H9 (cell line): ENCODE data around the gene BIVM. TPM values are rescaled to one million over a fixed set of nuclear protein-coding genes. Genes with fewer than 3 reads are reported as not detected.

Experiments
- DNase-seq: peaks from one replicate; pipeline ENCODE4 v3.0.0-alpha.2; 2017
- H2AFZ ChIP-seq: one replicate; pipeline ENCODE4 v1.6.1; 2013; ENCODE audit warnings: mild to moderate bottlenecking, low read length, control low read depth, moderate library complexity
- H2AK5ac ChIP-seq: 2 replicates; pipeline ENCODE4 v1.6.1; 2013; ENCODE audit warnings: low read length, control low read depth, mixed read lengths; ENCODE audit not compliant: insufficient read length
- H2BK120ac ChIP-seq: one replicate; pipeline ENCODE4 v1.6.1; 2013; ENCODE audit warnings: low read depth, mild to moderate bottlenecking, low read length, control low read depth, inconsistent platforms; ENCODE audit not compliant: poor library complexity, severe bottlenecking
- H2BK12ac ChIP-seq: 2 replicates; pipeline ENCODE4 v1.6.1; 2013; ENCODE audit warnings: low read length, control low read depth, mixed read lengths, low read depth; ENCODE audit not compliant: insufficient read length
- H2BK15ac ChIP-seq: 2 replicates; pipeline ENCODE4 v1.6.1; 2013; ENCODE audit warnings: low read depth, low read length, control low read depth
- H2BK20ac ChIP-seq: one replicate; pipeline ENCODE4 v1.6.1; 2013; ENCODE audit warnings: low read depth, mild to moderate bottlenecking, low read length, control low read depth, inconsistent platforms; ENCODE audit not compliant: poor library complexity, severe bottlenecking
- H2BK5ac ChIP-seq: 2 replicates; pipeline ENCODE4 v1.6.1; 2013; ENCODE audit warnings: low read length, control low read depth, mixed read lengths; ENCODE audit not compliant: insufficient read length
- H3K14ac ChIP-seq: 2 replicates; pipeline ENCODE4 v1.6.1; 2013; ENCODE audit warnings: low read length, control low read depth; ENCODE audit not compliant: insufficient read depth
- H3K18ac ChIP-seq: 2 replicates; pipeline ENCODE4 v1.6.1; 2013; ENCODE audit warnings: low read depth, mild to moderate bottlenecking, mixed read lengths, low read length, control low read depth; ENCODE audit not compliant: insufficient read length
- H3K23ac ChIP-seq: 2 replicates; pipeline ENCODE4 v1.6.1; 2013; ENCODE audit warnings: low read length, control low read depth, mixed read lengths, low read depth; ENCODE audit not compliant: insufficient read length
- H3K23me2 ChIP-seq: 2 replicates; pipeline ENCODE4 v1.6.1; 2013; ENCODE audit warnings: low read depth, mild to moderate bottlenecking, mixed read lengths, low read length, control low read depth; ENCODE audit not compliant: insufficient read length, poor library complexity, severe bottlenecking
- H3K27ac ChIP-seq: 2 replicates; pipeline ENCODE4 v1.5.1; 2013; ENCODE audit warnings: low read length, control low read depth, mixed read lengths, low read depth; ENCODE audit not compliant: insufficient read length
- H3K27me3 ChIP-seq: 2 replicates; pipeline ENCODE4 v1.6.1; 2013; ENCODE audit warnings: low read length, control low read depth, inconsistent platforms; ENCODE audit not compliant: insufficient read depth
- H3K4ac ChIP-seq: 2 replicates; pipeline ENCODE4 v1.6.1; 2013; ENCODE audit warnings: low read depth, mild to moderate bottlenecking, control low read depth, inconsistent platforms, low read length, moderate library complexity
- H3K4me1 ChIP-seq: 2 replicates; pipeline ENCODE4 v1.6.1; 2013; ENCODE audit warnings: low read length, control low read depth, inconsistent platforms; ENCODE audit not compliant: insufficient read depth
- H3K4me2 ChIP-seq: 2 replicates; pipeline ENCODE4 v1.6.1; 2013; ENCODE audit warnings: low read length, control low read depth, mixed read lengths; ENCODE audit not compliant: insufficient read length, insufficient read depth
- H3K56ac ChIP-seq: 2 replicates; pipeline ENCODE4 v1.6.1; 2013; ENCODE audit warnings: low read depth, mild to moderate bottlenecking, mixed read lengths, low read length, control low read depth; ENCODE audit not compliant: insufficient read length
- H3K79me1 ChIP-seq: 2 replicates; pipeline ENCODE4 v1.6.1; 2013; ENCODE audit warnings: low read depth, mild to moderate bottlenecking, moderate library complexity, low read length, control low read depth, inconsistent platforms; ENCODE audit not compliant: insufficient read depth, poor library complexity, severe bottlenecking
- H3K79me2 ChIP-seq: 2 replicates; pipeline ENCODE4 v1.6.1; 2013; ENCODE audit warnings: low read length, control low read depth, inconsistent platforms; ENCODE audit not compliant: insufficient read depth
- H3K9ac ChIP-seq: 2 replicates; pipeline ENCODE4 v1.6.1; 2013; ENCODE audit warnings: low read length, control low read depth, mixed read lengths; ENCODE audit not compliant: insufficient read length; ENCODE audit errors: extremely low read depth
- H3K9me3 ChIP-seq: one replicate; pipeline ENCODE4 v1.6.1; 2013; ENCODE audit warnings: low read depth, low read length, inconsistent platforms; ENCODE audit not compliant: control insufficient read depth
- H3T11ph ChIP-seq: one replicate; pipeline ENCODE4 v1.6.1; 2013; ENCODE audit warnings: mild to moderate bottlenecking, low read length, control low read depth, inconsistent platforms
- H4K20me1 ChIP-seq: one replicate; pipeline ENCODE4 v1.6.1; 2013; ENCODE audit not compliant: control insufficient read depth, insufficient read length, insufficient read depth
- H4K5ac ChIP-seq: 2 replicates; pipeline ENCODE4 v1.6.1; 2013; ENCODE audit warnings: low read depth, mild to moderate bottlenecking, mixed read lengths, low read length, control low read depth; ENCODE audit not compliant: insufficient read length
- H4K8ac ChIP-seq: replicated peaks from 2 replicates; pipeline ENCODE4 v1.6.1; 2013; ENCODE audit warnings: low read length, control low read depth, mixed read lengths, low read depth; ENCODE audit not compliant: insufficient read length
- H4K91ac ChIP-seq: 2 replicates; pipeline ENCODE4 v1.6.1; 2013; ENCODE audit warnings: low read depth, mild to moderate bottlenecking, moderate library complexity, mixed read lengths, low read length, control low read depth; ENCODE audit not compliant: insufficient read length
- H3K27ac Mint-ChIP-seq, 3 experiments: 2 replicates in 2 of 3; 3 replicates in 1 of 3; pipeline ENCODE4 v1.8.0; 2020 to 2021; ENCODE audit warnings: mixed read lengths in 3 of 3, mild to moderate bottlenecking in 1 of 3, moderate library complexity in 1 of 3
- H3K27me3 Mint-ChIP-seq: 2 replicates; pipeline ENCODE4 v1.8.0; 2021; ENCODE audit warnings: low read depth, mild to moderate bottlenecking, moderate library complexity, mixed read lengths
- H3K36me3 Mint-ChIP-seq, 3 experiments: 2 replicates in 2 of 3; 3 replicates in 1 of 3; pipeline ENCODE4 v1.8.0; 2020 to 2021; ENCODE audit warnings: low read depth in 3 of 3, mixed read lengths in 3 of 3; ENCODE audit not compliant: insufficient read depth in 1 of 3
- H3K4me1 Mint-ChIP-seq, 2 experiments: 2 replicates each; pipeline ENCODE4 v1.8.0; 2020; ENCODE audit warnings: mixed read lengths in 2 of 2
- H3K4me3 Mint-ChIP-seq, 2 experiments: 2 replicates in 1 of 2; 3 replicates in 1 of 2; pipeline ENCODE4 v1.8.0; 2020 to 2021; ENCODE audit warnings: mild to moderate bottlenecking in 2 of 2, mixed read lengths in 2 of 2, moderate library complexity in 1 of 2
- H3K9me3 Mint-ChIP-seq, 2 experiments: 2 replicates in 1 of 2; 3 replicates in 1 of 2; pipeline ENCODE4 v1.8.0; 2020; ENCODE audit warnings: mild to moderate bottlenecking in 2 of 2, mixed read lengths in 2 of 2, moderate library complexity in 1 of 2
- CTCF ChIP-seq: fragments of 200-600 bp; sonication (generic); conservative IDR thresholded peaks from 3 replicates; pipeline ENCODE4 v1.8.0; 2021; ENCODE audit warnings: antibody characterized with exemption, mild to moderate bottlenecking
- WGBS: extraction: QIAGEN DNeasy Blood & Tissue Kit; methylation state at CpG from one replicate; pipeline ENCODE4 v1.1.7; 2013; ENCODE audit warnings: missing lambda C conversion rate, low lambda C conversion rate, mixed read lengths; ENCODE audit not compliant: insufficient read length; ENCODE audit errors: extremely low coverage; 5-methylcytosine and 5-hydroxymethylcytosine counted together
- total RNA-seq: library from RNA; stranded (reverse); gene quantifications from 2 replicates; pipeline ENCODE4 v1.2.1, GENCODE V29; 2021

The BIVM gene
- total RNA-seq, 1 experiment from 2014 or later: 9.0 TPM

GRCh38 chr13:102848956-102849355 lies 50.0 kb downstream of the BIVM start:
- Mint-ChIP-seq H3K36me3 (peaks cover 0 to 3% (median 0%) of the 10 kb centered on the region in 3 experiments; a peak in 1 of 7 replicates), H3K27me3 (no peaks in the 10 kb centered on the region), H3K4me1 (peaks cover 11 to 14% of the 10 kb centered on the region in 2 experiments), H3K27ac (no peak overlapping the region), H3K9me3 (no peaks in the 10 kb centered on the region), H3K4me3 (no peak overlapping the region; a peak in 1 of 5 replicates)
- Histone ChIP-seq H3K18ac (no peak overlapping the region), H3K79me1 (no peaks in the 10 kb centered on the region), H4K91ac (no peak overlapping the region), H2BK12ac (no peak overlapping the region), H2BK20ac (no peak overlapping the region), H2BK15ac (no peak overlapping the region), H2BK120ac (no peak overlapping the region), H4K8ac (no peak overlapping the region), H2BK5ac (no peak overlapping the region), H2AK5ac (no peak overlapping the region), H4K5ac (no peak overlapping the region), H3K56ac (no peak overlapping the region), H3K4ac (no peak overlapping the region), H3K23me2 (peaks cover 7% of the 10 kb centered on the region), H3K4me2 (no peak overlapping the region), H4K20me1 (no peaks in the 10 kb centered on the region), H3K23ac (no peak overlapping the region), H3K14ac (no peak overlapping the region), H3K9ac (no peak overlapping the region), H2AFZ (no peak overlapping the region), H3K27me3 (no peaks in the 10 kb centered on the region), H3K4me1 (no peaks in the 10 kb centered on the region; the same call in 1 of the 2 replicates), H3K9me3 (no peaks in the 10 kb centered on the region), H3T11ph (no peak overlapping the region), H3K79me2 (peaks cover 2% of the 10 kb centered on the region; the same call in 1 of the 2 replicates), H3K27ac (no peak overlapping the region)
- WGBS: no CpG with 5 or more reads among the region's 6 CpGs
- TF ChIP-seq CTCF: no peak
- DNase-seq: no peak
